CD4-positive, alpha-beta T cell treated with Interleukin-17A for 4 hours (primary cell): Measurements from ENCODE around the gene C6orf58.
"Not testable (repeated sequence)": the region's sequence is repeated elsewhere in the genome, so short reads cannot be mapped to it uniquely, and the experiment has no call there.

Experiments used
- DNase-seq: peaks from one replicate; pipeline ENCODE4 v3.0.0-alpha.2; 2020; ENCODE audit warnings: mixed read lengths

C6orf58 gene

DNA sequence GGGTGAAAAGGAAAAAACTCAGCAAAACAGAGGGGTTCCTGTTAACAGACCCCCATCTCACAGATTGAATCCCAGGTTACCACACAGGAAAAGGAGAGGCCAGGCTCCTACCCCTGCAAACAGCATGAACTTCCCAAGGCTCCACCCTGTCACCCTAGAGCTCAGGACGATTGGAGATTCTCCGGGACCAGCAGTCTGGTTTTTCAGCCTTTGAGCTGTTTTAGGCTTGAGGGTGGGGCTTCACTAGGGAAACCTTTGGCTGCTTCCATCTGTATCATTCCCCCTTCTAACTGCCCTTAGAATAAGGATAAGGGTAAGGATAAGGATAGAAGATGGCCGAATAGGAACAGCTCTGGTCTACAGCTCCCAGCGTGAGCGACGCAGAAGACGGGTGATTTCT, 16.0 kb downstream of the C6orf58 start:
- no peak for DNase-seq

DNA sequence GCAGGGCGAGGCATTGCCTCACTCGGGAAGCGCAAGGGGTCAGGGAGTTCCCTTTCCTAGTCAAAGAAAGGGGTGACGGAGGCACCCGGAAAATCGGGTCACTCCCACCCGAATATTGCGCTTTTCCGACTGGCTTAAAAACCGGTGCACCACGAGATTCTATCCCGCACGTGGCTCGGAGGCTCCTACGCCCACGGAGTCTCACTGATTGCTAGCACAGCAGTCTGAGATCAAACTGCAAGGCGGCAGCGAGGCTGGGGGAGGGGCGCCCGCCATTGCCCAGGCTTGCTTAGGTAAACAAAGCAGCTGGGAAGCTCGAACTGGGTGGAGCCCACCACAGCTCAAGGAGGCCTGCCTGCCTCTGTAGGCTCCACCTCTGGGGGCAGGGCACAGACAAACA, 16.5 kb downstream of the C6orf58 start:
- not testable (repeated sequence) for DNase-seq

DNA sequence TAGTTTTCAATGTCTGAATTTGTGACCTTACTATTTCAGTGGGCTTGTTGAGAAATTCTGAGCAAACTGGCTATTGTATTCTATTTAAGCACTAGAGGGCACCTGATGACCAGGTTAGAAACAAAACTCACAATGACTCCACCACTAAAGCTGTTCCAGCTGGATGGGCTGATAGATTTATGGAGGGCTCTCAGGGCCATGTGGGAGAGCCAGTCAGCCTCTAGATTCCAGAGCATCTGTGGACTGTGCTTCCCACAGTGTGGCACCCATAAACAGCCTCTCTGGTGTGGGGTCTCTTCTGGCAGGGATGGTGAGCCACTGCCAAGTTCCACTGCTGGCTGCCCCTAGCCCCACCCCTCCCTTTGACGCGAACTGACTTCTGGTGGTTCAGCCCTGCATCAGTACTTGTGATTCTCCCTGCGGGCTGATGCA, 29.2 kb downstream of the C6orf58 start:
- DNase-seq: no peak

DNA sequence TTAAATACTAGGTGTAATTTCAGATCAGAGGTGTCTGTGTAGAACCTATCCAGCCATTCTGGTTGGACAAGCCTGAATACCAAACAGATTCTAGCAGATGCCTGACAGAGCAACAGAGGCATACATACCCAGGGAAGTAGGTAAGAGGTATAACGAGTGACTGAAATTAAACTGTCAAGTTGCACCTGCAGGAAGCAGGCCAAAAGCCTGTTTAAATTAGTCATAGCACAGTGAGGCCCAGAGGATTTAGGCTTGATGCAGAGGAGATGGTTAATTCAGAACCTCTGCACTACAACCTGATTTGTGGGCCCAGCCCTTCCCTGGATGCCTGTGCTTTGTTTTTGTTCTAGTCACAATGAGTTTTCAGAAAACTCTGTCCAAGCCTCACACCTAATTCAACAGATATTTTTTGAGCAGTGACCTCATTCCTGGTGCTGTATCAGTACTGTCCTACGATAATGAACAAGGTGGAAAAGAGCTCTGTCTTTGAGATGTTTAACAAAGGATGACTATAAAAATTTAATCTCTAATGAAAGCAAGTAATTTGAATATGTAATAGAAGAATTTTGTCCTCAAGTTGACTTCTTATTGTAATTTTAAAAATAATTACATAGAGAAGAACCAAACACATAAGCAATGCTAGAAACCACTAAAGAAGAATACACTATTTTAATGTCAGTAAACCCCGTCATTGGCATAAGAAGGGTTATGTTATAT, 31.7 kb downstream of the C6orf58 start:
- no peak for DNase-seq

DNA sequence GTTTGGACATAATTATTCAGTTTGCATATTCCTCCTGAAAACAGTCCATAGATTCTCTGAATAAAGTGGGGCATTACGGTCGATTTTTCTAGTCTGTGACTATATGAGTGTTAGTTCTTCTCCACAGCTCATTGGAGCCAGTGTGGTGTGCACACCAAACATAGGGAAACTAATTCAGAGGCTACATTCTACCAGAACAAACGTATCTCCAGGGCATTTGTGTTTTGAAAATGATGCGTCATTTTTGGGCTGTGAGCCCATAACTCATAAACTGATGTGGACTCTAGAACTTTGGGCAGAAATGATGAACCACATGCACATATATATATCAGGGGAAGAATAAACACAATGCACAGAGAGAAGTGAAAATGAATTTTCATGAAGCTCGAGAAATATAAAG, 41.8 kb downstream of the C6orf58 start:
- DNase-seq: no peak

DNA sequence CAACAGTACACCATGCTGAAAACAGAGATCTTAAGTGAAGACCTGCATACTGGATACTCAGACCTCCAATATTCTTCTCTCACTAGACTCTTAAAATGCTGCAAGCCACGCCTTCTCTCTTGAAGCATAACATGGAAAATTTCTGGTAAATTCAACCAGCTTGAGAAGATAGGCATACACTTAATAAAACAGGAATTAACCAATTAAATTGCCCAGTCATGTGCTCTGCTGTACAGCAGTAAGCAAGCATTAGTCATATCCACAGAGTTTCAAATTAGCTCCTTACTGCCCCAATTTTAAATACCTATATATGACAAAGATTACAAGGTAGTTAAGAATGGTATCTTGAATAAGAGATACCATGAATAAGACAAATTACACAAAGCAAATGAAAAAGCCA, 53.8 kb downstream of the C6orf58 start:
- DNase-seq: no peak

DNA sequence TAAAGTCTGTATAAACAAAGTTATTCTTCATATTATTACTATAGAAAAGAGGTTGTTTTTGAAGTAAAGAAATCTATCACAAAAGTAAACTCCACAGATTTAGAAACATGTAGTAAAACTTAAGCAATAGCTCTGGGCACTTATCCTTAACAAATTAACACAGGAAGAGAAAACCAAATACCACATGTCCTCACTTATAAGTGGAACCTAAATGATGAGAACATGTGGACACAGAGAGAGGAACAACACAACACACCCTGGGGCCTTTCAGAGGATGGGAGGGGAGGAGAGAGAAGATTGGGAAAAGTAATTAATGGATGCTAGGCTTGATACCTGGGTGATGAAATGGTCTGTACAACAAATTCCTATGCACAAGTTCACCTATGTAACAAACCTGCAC, 57.2 kb downstream of the C6orf58 start:
- no peak for DNase-seq

DNA sequence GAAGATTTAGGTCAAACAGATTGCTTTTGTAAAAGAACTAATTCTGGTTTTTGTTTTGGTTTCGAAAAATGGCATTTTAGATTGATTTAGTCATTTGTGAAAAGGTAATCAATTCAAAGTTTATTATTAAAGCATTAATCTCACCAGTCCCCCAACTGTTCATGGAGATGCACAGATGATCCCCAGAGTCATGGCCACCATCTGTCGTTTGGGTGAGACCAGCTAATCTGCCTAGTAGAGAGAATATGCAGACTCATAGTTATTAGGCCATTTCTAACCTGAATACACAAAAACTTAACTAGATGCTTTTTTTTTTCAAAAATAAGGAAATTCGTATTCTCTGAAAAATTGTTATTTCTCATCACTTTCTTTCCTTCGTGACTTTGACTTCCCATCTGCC, 58.1 kb downstream of the C6orf58 start:
- DNase-seq: no peak

DNA sequence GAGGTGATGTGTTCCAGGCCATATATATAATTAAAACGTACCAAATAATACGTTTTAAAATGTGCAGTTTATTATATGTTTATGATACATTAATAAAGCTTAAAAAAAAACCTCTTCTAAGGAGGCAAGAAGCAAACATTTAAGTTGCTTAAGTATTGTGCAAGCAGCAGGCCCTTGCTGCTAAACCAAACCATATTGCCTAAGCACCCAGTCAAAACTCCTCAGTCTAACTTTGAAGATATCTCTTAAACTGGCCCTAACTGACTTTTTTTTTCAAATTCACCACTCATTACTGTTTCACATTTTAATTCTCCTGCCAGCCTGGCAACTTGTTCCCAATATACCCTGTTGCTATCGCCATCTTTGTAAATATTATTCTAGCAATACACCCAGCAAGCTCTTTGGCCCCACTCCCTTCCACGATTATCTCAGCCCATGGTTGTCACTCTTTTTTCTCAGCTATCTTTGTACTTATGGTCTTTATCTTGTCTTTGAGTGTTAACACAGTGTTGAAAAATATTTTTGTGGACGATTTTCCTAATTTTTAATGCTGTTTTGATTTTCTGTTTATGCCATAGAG, 60.9 kb downstream of the C6orf58 start:
- DNase-seq: no peak
